ENCODE results near the gene SNX25. TPM values are rescaled to one million over a fixed set of nuclear protein-coding genes. Genes with fewer than 3 reads are reported as not detected.

Gene SNX25
- polyA plus RNA-seq, 1 experiment = 12.6 TPM

DNA sequence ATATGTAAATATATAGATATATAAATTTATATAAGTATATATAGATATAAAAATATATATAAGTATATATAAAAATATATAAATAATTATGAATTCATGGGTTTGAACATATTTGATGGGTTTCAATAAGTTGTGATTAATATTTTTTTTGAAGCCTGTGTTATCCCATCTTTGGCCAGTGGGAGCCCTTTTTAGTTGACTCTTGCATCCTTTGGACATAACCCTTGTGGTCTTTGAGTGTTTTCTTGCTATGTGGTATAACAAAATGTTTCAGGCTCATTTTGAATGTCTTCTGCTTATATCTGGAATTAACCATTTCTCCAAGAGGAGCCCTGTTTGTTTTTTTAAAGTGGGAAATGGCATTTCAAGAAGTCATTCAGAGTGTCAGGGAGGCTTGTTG, 15.2 kb downstream of the SNX25 start:
- CTCF ChIA-PET = no interaction called here
- H3K27me3 ChIP-seq (ENCODE audit: control insufficient read depth, insufficient read depth, low read length) = no peaks in the 10 kb centered on the region
- no peak overlapping the region for H3K4me3 ChIP-seq (ENCODE audit: low read depth, low read length)
- H3K9me3 ChIP-seq (ENCODE audit: control insufficient read depth, insufficient read depth, low read length) = no peaks in the 10 kb centered on the region
- DNase-seq (ENCODE audit: low read depth, low spot score) = no peak
- H3K27ac ChIP-seq (ENCODE audit: low read depth, low read length) = no peak overlapping the region
- POLR2A ChIA-PET = no interaction called here
- TF ChIP-seq, protein P1, sequence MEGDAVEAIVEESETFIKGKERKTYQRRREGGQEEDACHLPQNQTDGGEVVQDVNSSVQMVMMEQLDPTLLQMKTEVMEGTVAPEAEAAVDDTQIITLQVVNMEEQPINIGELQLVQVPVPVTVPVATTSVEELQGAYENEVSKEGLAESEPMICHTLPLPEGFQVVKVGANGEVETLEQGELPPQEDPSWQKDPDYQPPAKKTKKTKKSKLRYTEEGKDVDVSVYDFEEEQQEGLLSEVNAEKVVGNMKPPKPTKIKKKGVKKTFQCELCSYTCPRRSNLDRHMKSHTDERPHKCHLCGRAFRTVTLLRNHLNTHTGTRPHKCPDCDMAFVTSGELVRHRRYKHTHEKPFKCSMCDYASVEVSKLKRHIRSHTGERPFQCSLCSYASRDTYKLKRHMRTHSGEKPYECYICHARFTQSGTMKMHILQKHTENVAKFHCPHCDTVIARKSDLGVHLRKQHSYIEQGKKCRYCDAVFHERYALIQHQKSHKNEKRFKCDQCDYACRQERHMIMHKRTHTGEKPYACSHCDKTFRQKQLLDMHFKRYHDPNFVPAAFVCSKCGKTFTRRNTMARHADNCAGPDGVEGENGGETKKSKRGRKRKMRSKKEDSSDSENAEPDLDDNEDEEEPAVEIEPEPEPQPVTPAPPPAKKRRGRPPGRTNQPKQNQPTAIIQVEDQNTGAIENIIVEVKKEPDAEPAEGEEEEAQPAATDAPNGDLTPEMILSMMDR (IDR thresholded peaks at IDR 0.05; ENCODE audit: low read depth, low read length) = peak; percentile 33

- TF ChIP-seq, protein P1 (IDR thresholded peaks at IDR 0.05; ENCODE audit: low read depth, low read length) = no peak
- POLR2A ChIA-PET = no interaction called here
- no peaks in the 10 kb centered on the region for H3K27me3 ChIP-seq (ENCODE audit: control insufficient read depth, insufficient read depth, low read length)
- H3K4me3 ChIP-seq (ENCODE audit: low read depth, low read length) = no peak overlapping the region
- CTCF ChIA-PET = no interaction called here
- no peak overlapping the region for H3K27ac ChIP-seq (ENCODE audit: low read depth, low read length)
- no peaks in the 10 kb centered on the region for H3K9me3 ChIP-seq (ENCODE audit: control insufficient read depth, insufficient read depth, low read length)
- no peak for DNase-seq (ENCODE audit: low read depth, low spot score)
Observed at GRCh38 chr4:185225940-185226339, 16.5 kb downstream of the SNX25 start.

- ChIA-PET CTCF (interaction anchor here (0.5 kb wide), 1 partner anchor 41 kb away, joined by 7 read pairs; no protein-coding TSS in a partner anchor), POLR2A (no interaction called here)
- TF ChIP-seq, protein P1 (IDR thresholded peaks at IDR 0.05; ENCODE audit: low read depth, low read length) = peak; percentile 41
- Histone ChIP-seq H3K9me3 (ENCODE audit: control insufficient read depth, insufficient read depth, low read length) (no peaks in the 10 kb centered on the region), H3K4me3 (ENCODE audit: low read depth, low read length) (no peak overlapping the region), H3K27ac (ENCODE audit: low read depth, low read length) (peak overlapping the region; percentile 39), H3K27me3 (ENCODE audit: control insufficient read depth, insufficient read depth, low read length) (no peaks in the 10 kb centered on the region)
- no peak for DNase-seq (ENCODE audit: low read depth, low spot score)
Observed at GRCh38 chr4:185227131-185227551, 17.7 kb downstream of the SNX25 start.

GRCh38 chr4:185227713-185228278, 18.4 kb downstream of the SNX25 start:
- no peak for DNase-seq (ENCODE audit: low read depth, low spot score)
- H3K27ac ChIP-seq (ENCODE audit: low read depth, low read length) = no peak overlapping the region
- ChIA-PET CTCF (no interaction called here), POLR2A (no interaction called here)
- no peak overlapping the region for H3K4me3 ChIP-seq (ENCODE audit: low read depth, low read length)
- TF ChIP-seq, protein P1 (IDR thresholded peaks at IDR 0.05; ENCODE audit: low read depth, low read length) = no peak
- no peaks in the 10 kb centered on the region for H3K9me3 ChIP-seq (ENCODE audit: control insufficient read depth, insufficient read depth, low read length)
- no peaks in the 10 kb centered on the region for H3K27me3 ChIP-seq (ENCODE audit: control insufficient read depth, insufficient read depth, low read length)

- ChIA-PET POLR2A (no interaction called here), CTCF (no interaction called here)
- Histone ChIP-seq H3K27ac (ENCODE audit: low read depth, low read length) (peak overlapping the region; percentile 31), H3K4me3 (ENCODE audit: low read depth, low read length) (no peak overlapping the region), H3K9me3 (ENCODE audit: control insufficient read depth, insufficient read depth, low read length) (no peaks in the 10 kb centered on the region), H3K27me3 (ENCODE audit: control insufficient read depth, insufficient read depth, low read length) (no peaks in the 10 kb centered on the region)
- TF ChIP-seq, protein P1 (IDR thresholded peaks at IDR 0.05; ENCODE audit: low read depth, low read length) = no peak
- no peak for DNase-seq (ENCODE audit: low read depth, low spot score)
Observed at GRCh38 chr4:185229021-185229818, 19.8 kb downstream of the SNX25 start.
